Parathyroid adenoma (tissue), 2 donors: Measurements from ENCODE around the gene ELANE.
"Not testable (repeated sequence)": the region's sequence is repeated elsewhere in the genome, so short reads cannot be mapped to it uniquely, and the experiment has no call there.

Source experiments
- H2AFZ ChIP-seq: fragments of 300-600 bp; sonication (generic); one replicate; pipeline ENCODE4 v1.7.0; 2017; ENCODE audit warnings: antibody characterized with exemption, mild to moderate bottlenecking
- H3K27ac ChIP-seq: fragments of 300-600 bp; sonication (generic); one replicate; pipeline ENCODE4 v1.7.0; 2017
- H3K27me3 ChIP-seq: fragments of 300-600 bp; sonication (generic); one replicate; pipeline ENCODE4 v1.7.0; 2017; ENCODE audit warnings: low read length; ENCODE audit not compliant: control insufficient read depth, insufficient read depth
- H3K36me3 ChIP-seq: fragments of 300-600 bp; sonication (generic); one replicate; pipeline ENCODE4 v1.7.0; 2017; ENCODE audit warnings: low read length; ENCODE audit not compliant: control insufficient read depth, insufficient read depth
- H3K4me1 ChIP-seq: fragments of 300-600 bp; sonication (generic); one replicate; pipeline ENCODE4 v1.7.0; 2017; ENCODE audit warnings: control low read depth
- H3K4me2 ChIP-seq: fragments of 300-600 bp; sonication (generic); one replicate; pipeline ENCODE4 v1.7.0; 2017; ENCODE audit warnings: low read length
- H3K4me3 ChIP-seq: fragments of 300-600 bp; sonication (generic); one replicate; pipeline ENCODE4 v1.7.0; 2017; ENCODE audit warnings: low read depth, low read length
- H3K79me2 ChIP-seq: fragments of 300-600 bp; sonication (generic); one replicate; pipeline ENCODE4 v1.7.0; 2017; ENCODE audit warnings: control low read depth
- H3K9ac ChIP-seq: fragments of 300-600 bp; sonication (generic); one replicate; pipeline ENCODE4 v1.7.0; 2017; ENCODE audit warnings: mild to moderate bottlenecking
- H3K9me3 ChIP-seq: fragments of 300-600 bp; sonication (generic); one replicate; pipeline ENCODE4 v1.7.0; 2017; ENCODE audit warnings: low read length; ENCODE audit not compliant: control insufficient read depth
- TF ChIP-seq, protein P1 (sequence below): fragments of 300-600 bp; sonication (generic); IDR thresholded peaks from one replicate; pipeline ENCODE4 v1.7.0; 2017; ENCODE audit warnings: antibody characterized with exemption, mild to moderate bottlenecking
- donor health status: primary hyperparathyroidism.

Gene ELANE

DNA sequence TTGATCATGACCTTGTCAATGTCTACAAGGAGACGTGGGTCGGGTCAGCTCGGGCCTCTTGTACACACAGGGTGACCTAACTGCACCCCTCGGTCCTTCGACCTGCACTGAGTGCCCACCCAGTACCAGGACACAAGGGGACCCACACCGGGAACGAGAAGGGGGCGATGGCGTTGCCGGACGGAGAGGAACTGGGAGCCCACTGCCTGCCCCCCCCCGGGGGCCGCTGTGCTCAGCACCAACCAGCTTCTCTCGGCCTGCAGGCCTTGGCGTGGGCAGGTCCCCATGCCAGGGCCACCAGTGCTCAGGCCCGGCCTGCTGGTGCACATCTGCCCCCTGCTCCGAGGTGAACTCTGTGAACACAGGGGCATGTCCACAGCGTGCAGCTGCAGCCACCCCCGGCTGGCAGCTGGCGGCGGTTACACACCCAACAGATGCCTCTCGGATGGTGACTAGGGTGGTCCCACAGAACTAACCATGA is 21.5 kb downstream of the ELANE start:
- H3K27ac ChIP-seq, result no peak overlapping the region
- no peaks in the 10 kb centered on the region for H3K36me3 ChIP-seq
- H3K4me3 ChIP-seq, result no peak overlapping the region
- no peaks in the 10 kb centered on the region for H3K4me1 ChIP-seq
- H3K4me2 ChIP-seq, result no peak overlapping the region
- no peaks in the 10 kb centered on the region for H3K27me3 ChIP-seq
- H3K79me2 ChIP-seq, result no peaks in the 10 kb centered on the region
- no peak overlapping the region for H2AFZ ChIP-seq
- TF ChIP-seq, protein P1, sequence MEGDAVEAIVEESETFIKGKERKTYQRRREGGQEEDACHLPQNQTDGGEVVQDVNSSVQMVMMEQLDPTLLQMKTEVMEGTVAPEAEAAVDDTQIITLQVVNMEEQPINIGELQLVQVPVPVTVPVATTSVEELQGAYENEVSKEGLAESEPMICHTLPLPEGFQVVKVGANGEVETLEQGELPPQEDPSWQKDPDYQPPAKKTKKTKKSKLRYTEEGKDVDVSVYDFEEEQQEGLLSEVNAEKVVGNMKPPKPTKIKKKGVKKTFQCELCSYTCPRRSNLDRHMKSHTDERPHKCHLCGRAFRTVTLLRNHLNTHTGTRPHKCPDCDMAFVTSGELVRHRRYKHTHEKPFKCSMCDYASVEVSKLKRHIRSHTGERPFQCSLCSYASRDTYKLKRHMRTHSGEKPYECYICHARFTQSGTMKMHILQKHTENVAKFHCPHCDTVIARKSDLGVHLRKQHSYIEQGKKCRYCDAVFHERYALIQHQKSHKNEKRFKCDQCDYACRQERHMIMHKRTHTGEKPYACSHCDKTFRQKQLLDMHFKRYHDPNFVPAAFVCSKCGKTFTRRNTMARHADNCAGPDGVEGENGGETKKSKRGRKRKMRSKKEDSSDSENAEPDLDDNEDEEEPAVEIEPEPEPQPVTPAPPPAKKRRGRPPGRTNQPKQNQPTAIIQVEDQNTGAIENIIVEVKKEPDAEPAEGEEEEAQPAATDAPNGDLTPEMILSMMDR, result no peak
- H3K9me3 ChIP-seq, result no peaks in the 10 kb centered on the region
- H3K9ac ChIP-seq, result no peak overlapping the region

DNA sequence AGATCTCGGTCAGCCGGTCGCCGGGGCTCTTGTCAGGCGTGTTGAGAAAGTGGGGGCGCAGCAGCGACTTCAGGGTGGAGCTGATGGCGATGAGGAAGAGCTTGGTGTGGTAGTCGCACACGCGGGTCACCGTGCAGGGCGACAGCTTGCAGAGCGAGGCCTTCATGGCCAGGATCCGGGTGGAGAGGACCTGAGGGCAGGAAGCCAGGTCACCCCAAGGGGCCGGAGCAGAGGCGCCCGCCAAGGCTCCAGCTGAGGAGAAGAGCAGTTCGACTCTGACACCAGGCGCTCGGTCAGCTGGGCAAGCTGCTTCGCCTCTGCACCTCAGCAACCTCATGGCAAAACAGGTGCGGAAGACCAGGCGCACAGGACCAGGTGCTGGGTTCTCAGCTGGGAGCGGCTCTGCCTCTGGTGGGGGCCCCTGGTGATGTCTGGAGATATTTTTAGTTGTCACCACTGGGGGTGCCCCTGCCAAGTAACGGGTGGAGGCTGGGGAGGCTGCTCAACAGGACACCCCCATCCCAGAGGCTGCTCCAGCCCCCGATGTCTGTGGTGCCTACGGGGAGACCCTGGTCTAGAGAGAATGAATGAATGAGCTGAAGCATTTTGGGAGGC is 23.3 kb downstream of the ELANE start:
- Histone ChIP-seq H3K79me2 (no peaks in the 10 kb centered on the region), H3K9me3 (no peaks in the 10 kb centered on the region), H3K9ac (no peak overlapping the region), H3K27ac (no peak overlapping the region), H3K4me3 (no peak overlapping the region), H2AFZ (no peak overlapping the region), H3K4me1 (no peaks in the 10 kb centered on the region), H3K4me2 (no peak overlapping the region), H3K36me3 (no peaks in the 10 kb centered on the region), H3K27me3 (no peaks in the 10 kb centered on the region)
- TF ChIP-seq, protein P1, result no peak

DNA sequence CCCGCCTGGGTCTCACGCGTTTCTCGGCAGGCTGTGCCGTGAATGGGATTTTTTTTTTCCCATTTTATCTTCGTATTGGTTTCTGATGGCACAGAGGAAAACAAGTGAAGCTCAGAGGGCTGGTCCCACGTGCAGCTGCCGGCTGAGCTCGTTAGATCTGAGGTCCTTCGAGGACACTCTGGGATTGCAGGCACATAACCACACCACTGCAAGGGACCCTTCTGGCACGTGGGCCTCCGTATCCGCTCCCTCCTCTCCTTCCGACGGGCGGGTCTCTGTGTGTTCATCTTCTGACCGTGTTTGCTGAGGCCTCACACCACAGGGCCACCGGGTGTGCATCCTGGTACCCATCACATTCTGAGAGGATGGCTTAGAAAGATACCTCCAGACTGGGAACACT is 24.0 kb downstream of the ELANE start:
- H3K79me2 ChIP-seq, result peaks cover under 1% of the 10 kb centered on the region
- TF ChIP-seq, protein P1, result no peak
- H3K36me3 ChIP-seq, result no peaks in the 10 kb centered on the region
- H3K4me2 ChIP-seq, result no peak overlapping the region
- H3K4me1 ChIP-seq, result no peaks in the 10 kb centered on the region
- H3K9ac ChIP-seq, result no peak overlapping the region
- H3K27ac ChIP-seq, result no peak overlapping the region
- no peak overlapping the region for H3K4me3 ChIP-seq
- H3K9me3 ChIP-seq, result no peaks in the 10 kb centered on the region
- no peaks in the 10 kb centered on the region for H3K27me3 ChIP-seq
- no peak overlapping the region for H2AFZ ChIP-seq

DNA sequence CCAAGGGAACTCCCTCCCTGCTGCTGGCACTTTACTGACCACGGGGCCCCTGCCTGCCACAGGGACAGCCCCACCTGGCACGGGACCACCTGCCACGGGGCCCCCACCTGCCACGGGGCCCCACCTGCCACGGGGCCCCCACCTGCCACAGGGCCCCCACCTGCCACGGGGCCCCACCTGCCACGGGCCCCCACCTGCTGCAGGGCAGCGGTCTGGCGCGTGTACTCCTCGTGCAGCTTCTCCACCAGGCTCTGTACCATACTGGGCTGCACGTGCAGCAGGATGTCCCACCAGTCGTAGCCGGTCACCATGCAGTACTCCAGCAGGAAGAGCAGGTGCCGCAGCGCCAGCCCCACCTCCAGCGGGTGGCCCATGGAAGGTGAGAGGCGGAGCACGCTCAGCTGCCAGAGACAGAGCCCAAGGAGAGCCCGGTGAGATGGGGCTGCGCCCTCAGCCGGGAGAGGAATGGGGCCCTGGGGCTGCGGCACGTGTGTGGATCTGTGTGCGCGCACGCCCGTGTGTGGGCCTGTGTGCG is 24.7 kb downstream of the ELANE start:
- Histone ChIP-seq H3K27ac (no peak overlapping the region), H2AFZ (no peak overlapping the region), H3K9ac (no peak overlapping the region), H3K4me3 (no peak overlapping the region), H3K27me3 (no peaks in the 10 kb centered on the region), H3K9me3 (no peaks in the 10 kb centered on the region), H3K4me2 (no peak overlapping the region), H3K79me2 (peaks cover 3% of the 10 kb centered on the region), H3K4me1 (no peaks in the 10 kb centered on the region), H3K36me3 (no peaks in the 10 kb centered on the region)
- TF ChIP-seq, protein P1, result no peak

DNA sequence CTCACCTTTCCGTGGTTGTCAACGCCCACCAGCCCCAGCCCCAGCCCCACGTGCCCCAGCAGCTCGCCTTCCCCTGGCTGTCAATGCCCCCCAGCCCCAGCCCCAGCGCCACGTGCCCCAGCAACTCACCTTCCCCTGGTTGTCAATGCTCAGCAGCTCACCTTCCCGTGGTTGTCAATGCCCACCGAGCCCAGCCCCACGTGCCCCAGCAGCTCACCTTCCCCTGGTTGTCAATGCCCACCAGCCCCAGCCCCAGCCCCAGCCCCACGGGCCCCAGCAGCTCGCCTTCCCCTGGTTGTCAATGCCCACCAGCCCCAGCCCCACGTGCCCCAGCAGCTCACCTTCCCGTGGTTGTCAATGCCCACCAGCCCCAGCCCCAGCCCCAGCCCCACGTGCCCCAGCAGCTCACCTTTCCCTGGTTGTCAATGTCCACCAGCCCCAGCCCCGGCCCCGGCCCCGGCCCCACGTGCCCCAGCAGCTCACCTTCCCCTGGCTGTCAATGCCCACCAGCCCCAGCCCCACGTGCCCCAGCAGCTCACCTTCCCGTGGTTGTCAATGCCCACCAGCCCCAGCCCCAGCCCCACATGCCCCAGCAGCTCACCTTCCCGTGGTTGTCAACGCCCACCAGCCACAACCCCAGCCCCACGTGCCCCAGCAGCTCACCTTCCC is 26.0 kb downstream of the ELANE start:
- H3K27ac ChIP-seq, H3K79me2 ChIP-seq, H3K27me3 ChIP-seq, H3K4me3 ChIP-seq, H3K4me2 ChIP-seq, H3K9ac ChIP-seq, H3K36me3 ChIP-seq, H3K9me3 ChIP-seq, H2AFZ ChIP-seq, H3K4me1 ChIP-seq: not testable (repeated sequence)

DNA sequence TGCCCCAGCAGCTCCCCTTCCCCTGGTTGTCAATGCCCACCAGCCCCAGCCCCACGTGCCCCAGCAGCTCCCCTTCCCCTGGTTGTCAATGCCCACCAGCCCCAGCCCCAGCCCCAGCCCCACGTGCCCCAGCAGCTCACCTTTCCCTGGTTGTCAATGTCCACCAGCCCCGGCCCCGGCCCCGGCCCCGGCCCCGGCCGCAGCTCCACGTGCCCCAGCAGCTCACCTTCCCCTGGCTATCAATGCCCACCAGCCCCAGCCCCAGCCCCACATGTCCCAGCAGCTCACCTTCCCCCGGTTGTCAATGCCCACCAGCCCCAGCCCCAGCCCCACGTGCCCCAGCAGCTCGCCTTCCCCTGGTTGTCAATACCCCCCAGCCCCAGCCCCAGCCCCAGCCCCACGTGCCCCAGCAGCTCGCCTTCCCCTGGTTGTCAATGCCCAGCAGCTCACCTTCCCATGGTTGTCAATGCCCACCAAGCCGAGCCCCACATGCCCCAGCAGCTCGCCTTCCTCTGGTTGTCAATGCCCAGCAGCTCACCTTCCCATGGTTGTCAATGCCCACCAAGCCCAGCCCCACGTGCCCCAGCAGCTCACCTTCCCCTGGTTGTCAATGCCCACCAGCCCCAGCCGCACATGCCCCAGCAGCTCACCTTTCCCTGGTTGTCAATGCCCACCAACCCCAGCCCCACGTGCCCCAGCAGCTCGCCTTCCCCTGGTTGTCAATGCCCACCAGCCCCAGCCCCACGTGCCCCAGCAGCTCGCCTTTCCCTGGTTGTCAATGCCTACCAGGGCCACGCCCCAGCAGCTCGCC is 26.9 kb downstream of the ELANE start:
- not testable (repeated sequence) for H3K27me3 ChIP-seq, H3K27ac ChIP-seq, H3K4me3 ChIP-seq, H3K4me1 ChIP-seq, H3K9me3 ChIP-seq, H3K36me3 ChIP-seq, H2AFZ ChIP-seq, H3K79me2 ChIP-seq, H3K4me2 ChIP-seq, H3K9ac ChIP-seq
